ENCODE results near the gene KCNJ5.

GRCh38 chr11:128857341-128857740 is 33.8 kb upstream of the KCNJ5 start:
- no peak for TF ChIP-seq CTCF (conservative IDR thresholded peaks at IDR 0.05)
- TF ChIP-seq ZFX (IDR thresholded peaks at IDR 0.05) = no peak

Measured in C4-2B (cell line).